Spinal cord (tissue), 10 donors: Measurements from ENCODE around the gene TCF4. TPM values are rescaled to one million over a fixed set of nuclear protein-coding genes. Genes with fewer than 3 reads are reported as not detected.

Experiments used
- DNase-seq, 6 donors: peaks; one replicate each; pipeline versions ENCODE4 v3.0.0 to v3.0.0-alpha.2; 2013 to 2015; ENCODE audit warnings: low spot score in 6 of 6, low read depth in 4 of 6
- H3K27ac ChIP-seq: one replicate; pipeline ENCODE4 v1.5.1; 2013; ENCODE audit warnings: low read depth, low read length, control low read depth
- H3K27me3 ChIP-seq: one replicate; pipeline ENCODE4 v1.6.1; 2013; ENCODE audit warnings: low read length; ENCODE audit not compliant: control insufficient read depth, insufficient read depth
- H3K36me3 ChIP-seq: one replicate; pipeline ENCODE4 v1.6.1; 2013; ENCODE audit warnings: low read length; ENCODE audit not compliant: control insufficient read depth, insufficient read depth
- H3K4me1 ChIP-seq: one replicate; pipeline ENCODE4 v1.6.1; 2013; ENCODE audit warnings: low read length; ENCODE audit not compliant: control insufficient read depth, insufficient read depth
- H3K4me3 ChIP-seq: one replicate; pipeline ENCODE4 v1.5.1; 2013; ENCODE audit warnings: low read depth, low read length, control low read depth
- H3K9me3 ChIP-seq: one replicate; pipeline ENCODE4 v1.6.1; 2013; ENCODE audit warnings: low read length; ENCODE audit not compliant: control insufficient read depth, insufficient read depth
- WGBS: methylation state at CpG from one replicate; pipeline ENCODE4 v1.1.5; 2013; ENCODE audit warnings: missing lambda C conversion rate; ENCODE audit not compliant: insufficient coverage; 5-methylcytosine and 5-hydroxymethylcytosine counted together
- polyA plus RNA-seq, 2 donors: library from polyadenylated mRNA; unstranded; fragments of 120-200 nt; gene quantifications; one replicate each; pipeline ENCODE4 v1.2.1, GENCODE V29; 2013; ENCODE audit not compliant: insufficient read length in 2 of 2
- total RNA-seq, 2 donors: library from RNA; depleted of rRNA in 1 of 2; stranded (reverse); fragments of 120-200 nt in 1 of 2; fragments of >200 nt in 1 of 2; gene quantifications; one replicate each; pipeline versions ENCODE4 v1.2.3 to v1.2.4, GENCODE V29; 2013 to 2014
- donor health status: healthy.

TCF4 gene
- total and polyA plus RNA-seq, 4 donors: 57.1 to 234 (median 138) TPM

- Histone ChIP-seq H3K27me3 (no peaks in the 10 kb centered on the region), H3K36me3 (no peaks in the 10 kb centered on the region), H3K27ac (no peak overlapping the region), H3K4me3 (no peak overlapping the region), H3K9me3 (no peaks in the 10 kb centered on the region), H3K4me1 (peaks cover 5% of the 10 kb centered on the region)
- no CpG with 5 or more reads among the region's 4 CpGs for WGBS
- DNase-seq: peak in 1 of 6 donors; percentile 83
Observed at GRCh38 chr18:55500316-55501086, 87.5 kb downstream of the TCF4 start.

GRCh38 chr18:55499526-55499925 is 88.5 kb downstream of the TCF4 start:
- 82% methylated on average over 3 of the region's 3 CpGs for WGBS

GRCh38 chr18:55497825-55498403 is 90.1 kb downstream of the TCF4 start:
- Histone ChIP-seq H3K4me3 (no peak overlapping the region), H3K9me3 (no peaks in the 10 kb centered on the region), H3K27ac (no peak overlapping the region), H3K27me3 (no peaks in the 10 kb centered on the region), H3K4me1 (peaks cover 5% of the 10 kb centered on the region), H3K36me3 (no peaks in the 10 kb centered on the region)
- 61% methylated on average over 5 of the region's 5 CpGs for WGBS
- DNase-seq: no peak

More at GRCh38 chr18:55499526-55499925, 88.5 kb downstream of the TCF4 start:
- Histone ChIP-seq H3K27ac (no peak overlapping the region), H3K4me3 (no peak overlapping the region), H3K9me3 (no peaks in the 10 kb centered on the region), H3K27me3 (no peaks in the 10 kb centered on the region), H3K4me1 (peaks cover 5% of the 10 kb centered on the region), H3K36me3 (no peaks in the 10 kb centered on the region)
- DNase-seq: no peak

- H3K4me3 ChIP-seq: no peak overlapping the region
- H3K4me1 ChIP-seq: peaks cover 5% of the 10 kb centered on the region
- H3K27me3 ChIP-seq: no peaks in the 10 kb centered on the region
- H3K27ac ChIP-seq: no peak overlapping the region
- no peaks in the 10 kb centered on the region for H3K9me3 ChIP-seq
- WGBS: no CpG with 5 or more reads among the region's 1 CpG
- DNase-seq: no peak
- no peaks in the 10 kb centered on the region for H3K36me3 ChIP-seq
Observed at GRCh38 chr18:55494899-55495298, 93.1 kb downstream of the TCF4 start.

GRCh38 chr18:55494441-55494840 is 93.6 kb downstream of the TCF4 start:
- Histone ChIP-seq H3K27me3 (no peaks in the 10 kb centered on the region), H3K27ac (no peak overlapping the region), H3K9me3 (no peaks in the 10 kb centered on the region), H3K4me3 (no peak overlapping the region), H3K36me3 (no peaks in the 10 kb centered on the region), H3K4me1 (peaks cover 5% of the 10 kb centered on the region)
- WGBS: no CpG with 5 or more reads among the region's 1 CpG
- no peak for DNase-seq

GRCh38 chr18:55491616-55492015 is 96.4 kb downstream of the TCF4 start:
- Histone ChIP-seq H3K36me3 (no peaks in the 10 kb centered on the region), H3K9me3 (no peaks in the 10 kb centered on the region), H3K27ac (no peak overlapping the region), H3K27me3 (no peaks in the 10 kb centered on the region), H3K4me3 (no peak overlapping the region), H3K4me1 (peaks cover 3% of the 10 kb centered on the region)
- no peak for DNase-seq
- WGBS: no CpG with 5 or more reads among the region's 4 CpGs

- no peak overlapping the region for H3K27ac ChIP-seq
- peak in 1 of 6 donors; percentile 57 for DNase-seq
Observed at GRCh38 chr18:55489034-55489986, 98.7 kb downstream of the TCF4 start.

GRCh38 chr18:55488473-55488872 is 99.5 kb downstream of the TCF4 start:
- H3K27ac ChIP-seq: no peak overlapping the region
- H3K4me1 ChIP-seq: peaks cover 3% of the 10 kb centered on the region
- H3K27me3 ChIP-seq: no peaks in the 10 kb centered on the region
- no CpG with 5 or more reads among the region's 2 CpGs for WGBS
- no peaks in the 10 kb centered on the region for H3K9me3 ChIP-seq
- no peaks in the 10 kb centered on the region for H3K36me3 ChIP-seq
- no peak overlapping the region for H3K4me3 ChIP-seq
- peak in 1 of 6 donors; percentile 43 for DNase-seq

More at GRCh38 chr18:55489034-55489986, 98.7 kb downstream of the TCF4 start:
- Histone ChIP-seq H3K4me1 (peaks cover 3% of the 10 kb centered on the region), H3K4me3 (no peak overlapping the region), H3K27me3 (no peaks in the 10 kb centered on the region), H3K9me3 (no peaks in the 10 kb centered on the region), H3K36me3 (no peaks in the 10 kb centered on the region)
- WGBS: 29% methylated on average over 7 of the region's 10 CpGs

GRCh38 chr18:55487997-55488396 is 100.0 kb downstream of the TCF4 start:
- no peak overlapping the region for H3K4me3 ChIP-seq
- WGBS: no CpG with 5 or more reads among the region's 4 CpGs
- DNase-seq: no peak
- no peak overlapping the region for H3K27ac ChIP-seq
- H3K9me3 ChIP-seq: no peaks in the 10 kb centered on the region
- H3K36me3 ChIP-seq: no peaks in the 10 kb centered on the region
- no peaks in the 10 kb centered on the region for H3K27me3 ChIP-seq
- peaks cover 3% of the 10 kb centered on the region for H3K4me1 ChIP-seq
